GM12892 (cell line): ENCODE data around the gene SH3BP4.

Experiments used
- POLR2A ChIP-seq: IDR thresholded peaks from 2 replicates; pipeline ENCODE4 v1.6.1; 2011; ENCODE audit warnings: low read depth, low read length, control low read depth
- POLR2AphosphoS5 ChIP-seq: IDR thresholded peaks from 2 replicates; pipeline ENCODE4 v1.6.1; 2011; ENCODE audit warnings: low read depth, low read length, control low read depth

DNA sequence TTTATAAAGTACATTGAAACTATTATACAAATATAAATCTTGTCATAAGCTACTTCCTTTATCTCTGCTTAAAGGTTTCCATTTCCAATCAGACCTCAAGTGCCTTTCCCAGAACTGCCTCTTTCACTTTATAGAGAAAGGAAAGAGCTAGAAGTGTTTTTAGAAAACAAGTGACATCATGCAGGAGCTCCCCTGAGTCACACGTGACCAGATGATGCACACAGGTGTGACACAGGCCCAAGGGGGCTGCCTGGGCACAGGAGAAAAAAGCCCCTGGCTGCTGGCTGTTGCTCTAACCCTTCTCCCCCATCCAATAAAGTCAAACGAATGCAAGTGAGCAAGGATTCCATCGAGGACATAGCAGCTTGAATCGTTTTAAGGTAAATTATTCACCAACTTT lies 21.4 kb upstream of the SH3BP4 start:
- TF ChIP-seq POLR2A (no peak), POLR2AphosphoS5 (no peak)
